Adipocyte (in vitro differentiated cells): ENCODE results near the gene ACTN4.

Experiments used
- DNase-seq: peaks from one replicate; pipeline ENCODE4 v3.0.0-alpha.2; 2015; ENCODE audit warnings: low read depth
- H3K27me3 ChIP-seq: replicated peaks from 2 replicates; pipeline ENCODE4 v1.7.0; 2013; ENCODE audit warnings: mild to moderate bottlenecking, low read length, moderate library complexity; ENCODE audit not compliant: control insufficient read depth, insufficient read depth
- H3K36me3 ChIP-seq: 2 replicates; pipeline ENCODE4 v1.7.0; 2013; ENCODE audit warnings: low read length, mild to moderate bottlenecking, moderate library complexity; ENCODE audit not compliant: control insufficient read depth, insufficient read depth, severe bottlenecking
- H3K4me1 ChIP-seq: 2 replicates; pipeline ENCODE4 v1.7.0; 2013; ENCODE audit warnings: mild to moderate bottlenecking, low read length, moderate library complexity; ENCODE audit not compliant: control insufficient read depth, insufficient read depth
- H3K4me3 ChIP-seq: 2 replicates; pipeline ENCODE4 v1.7.0; 2013; ENCODE audit warnings: mild to moderate bottlenecking, low read length, moderate library complexity
- H3K9ac ChIP-seq: 2 replicates; pipeline ENCODE4 v1.7.0; 2013; ENCODE audit warnings: mild to moderate bottlenecking, low read length, moderate library complexity
- H3K9me3 ChIP-seq: 2 replicates; pipeline ENCODE4 v1.7.0; 2013; ENCODE audit warnings: mild to moderate bottlenecking, low read length, moderate library complexity; ENCODE audit not compliant: control insufficient read depth

Gene ACTN4

DNA sequence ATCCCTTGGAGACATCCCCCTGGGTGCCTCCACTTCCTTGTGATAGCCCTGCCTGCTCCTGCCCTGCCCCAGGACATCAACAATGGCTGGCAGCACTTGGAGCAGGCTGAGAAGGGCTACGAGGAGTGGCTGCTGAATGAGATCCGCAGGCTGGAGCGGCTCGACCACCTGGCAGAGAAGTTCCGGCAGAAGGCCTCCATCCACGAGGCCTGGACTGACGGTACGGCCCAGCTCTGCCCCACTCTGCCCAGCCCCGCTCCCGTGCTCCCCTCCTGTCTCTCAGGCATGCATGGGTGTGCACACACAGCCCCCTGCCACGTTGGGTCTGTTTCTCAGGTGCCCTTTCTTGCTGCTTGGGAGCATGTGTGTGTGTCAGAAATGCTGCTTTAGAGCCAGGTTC lies 70.4 kb downstream of the ACTN4 start:
- Histone ChIP-seq H3K9ac (no peak overlapping the region), H3K4me3 (no peak overlapping the region), H3K27me3 (no peaks in the 10 kb centered on the region), H3K36me3 (peaks cover 85% of the 10 kb centered on the region), H3K4me1 (peaks cover 15% of the 10 kb centered on the region), H3K9me3 (no peaks in the 10 kb centered on the region)
- no peak for DNase-seq

DNA sequence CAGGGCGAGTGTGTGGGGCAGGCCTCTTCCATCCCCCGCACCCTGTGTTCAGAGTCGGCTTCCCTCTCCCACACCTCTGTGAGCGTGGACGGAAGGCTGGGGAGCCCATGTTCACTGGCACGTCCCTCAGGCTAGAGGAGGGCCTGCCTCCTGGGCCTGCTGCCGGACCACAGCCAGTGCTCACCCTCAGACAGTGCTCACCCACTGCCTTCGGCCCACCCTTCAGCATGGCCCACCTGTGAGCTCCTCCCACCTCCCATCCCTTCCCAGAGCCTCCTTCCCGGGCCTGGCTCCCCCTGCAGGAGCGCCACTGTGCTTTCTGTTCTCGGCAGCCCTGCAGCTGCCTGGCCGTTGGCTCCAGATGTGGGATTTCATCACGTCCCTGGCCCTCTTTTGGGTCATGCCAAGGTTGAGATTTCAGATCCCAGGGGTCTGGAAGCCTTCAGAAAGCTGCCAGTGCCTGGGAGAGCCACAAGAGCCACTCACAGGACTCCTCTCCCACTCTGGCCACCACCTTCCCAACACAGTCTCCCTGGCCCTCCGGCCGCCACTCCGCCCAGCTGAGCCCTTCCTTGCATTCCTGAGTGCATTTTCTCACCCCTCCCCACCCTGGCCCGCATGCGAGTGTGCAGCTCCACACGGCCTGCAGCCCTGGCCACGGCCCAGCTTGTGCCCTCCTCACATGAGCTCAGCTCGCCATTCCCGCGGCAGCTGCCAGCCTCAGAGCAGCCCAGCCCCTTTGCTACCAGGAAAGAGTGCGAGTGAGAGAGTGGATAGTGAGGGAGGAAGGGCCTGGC lies 71.5 kb downstream of the ACTN4 start:
- no peak overlapping the region for H3K4me3 ChIP-seq
- H3K9me3 ChIP-seq, result no peaks in the 10 kb centered on the region
- no peak overlapping the region for H3K9ac ChIP-seq
- H3K4me1 ChIP-seq, result peaks cover 6% of the 10 kb centered on the region
- no peaks in the 10 kb centered on the region for H3K27me3 ChIP-seq
- peak; percentile 56 for DNase-seq
- H3K36me3 ChIP-seq, result peaks cover 91% of the 10 kb centered on the region

DNA sequence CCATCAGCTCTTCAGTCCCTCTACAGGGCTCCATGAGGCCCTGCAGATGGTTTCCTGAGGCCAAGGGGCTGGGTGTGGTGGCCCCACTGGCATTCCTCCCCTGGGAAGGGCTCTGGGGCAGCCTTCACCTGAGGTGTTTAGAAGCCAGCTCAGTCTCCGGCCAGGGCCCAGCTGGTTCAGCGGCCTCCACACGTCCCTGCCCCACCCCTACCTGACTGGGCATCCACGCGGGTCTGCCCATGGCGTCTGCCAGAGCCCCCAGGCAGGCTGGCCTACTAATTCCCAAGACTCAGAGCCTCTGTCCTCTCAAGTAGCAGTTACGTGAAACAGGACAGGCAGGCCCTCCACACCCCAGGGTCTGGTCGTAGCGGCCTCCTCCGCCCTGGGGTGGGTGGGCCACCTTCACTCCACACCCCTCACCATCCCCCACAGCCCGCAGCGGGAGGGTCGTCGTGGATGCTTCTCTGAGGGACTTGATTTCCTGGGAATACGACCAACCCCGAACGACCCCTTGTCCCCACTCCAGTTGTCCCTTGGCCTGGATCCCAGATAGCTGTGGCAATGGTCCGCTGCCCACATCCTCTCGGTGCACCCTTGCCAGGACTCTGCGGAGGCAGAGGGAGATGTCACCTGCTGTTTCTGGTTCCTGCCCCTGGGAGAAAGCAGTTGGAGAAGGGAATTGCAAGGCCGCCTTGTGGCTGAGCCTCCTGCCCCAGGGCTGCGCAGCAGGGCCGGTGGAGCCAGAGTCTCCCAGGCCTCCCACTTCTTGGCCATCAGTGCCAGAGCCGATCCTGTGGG lies 72.5 kb downstream of the ACTN4 start:
- peaks cover 91% of the 10 kb centered on the region for H3K36me3 ChIP-seq
- no peaks in the 10 kb centered on the region for H3K9me3 ChIP-seq
- H3K9ac ChIP-seq, result no peak overlapping the region
- peaks cover 6% of the 10 kb centered on the region for H3K4me1 ChIP-seq
- no peak for DNase-seq
- no peaks in the 10 kb centered on the region for H3K27me3 ChIP-seq
- no peak overlapping the region for H3K4me3 ChIP-seq

DNA sequence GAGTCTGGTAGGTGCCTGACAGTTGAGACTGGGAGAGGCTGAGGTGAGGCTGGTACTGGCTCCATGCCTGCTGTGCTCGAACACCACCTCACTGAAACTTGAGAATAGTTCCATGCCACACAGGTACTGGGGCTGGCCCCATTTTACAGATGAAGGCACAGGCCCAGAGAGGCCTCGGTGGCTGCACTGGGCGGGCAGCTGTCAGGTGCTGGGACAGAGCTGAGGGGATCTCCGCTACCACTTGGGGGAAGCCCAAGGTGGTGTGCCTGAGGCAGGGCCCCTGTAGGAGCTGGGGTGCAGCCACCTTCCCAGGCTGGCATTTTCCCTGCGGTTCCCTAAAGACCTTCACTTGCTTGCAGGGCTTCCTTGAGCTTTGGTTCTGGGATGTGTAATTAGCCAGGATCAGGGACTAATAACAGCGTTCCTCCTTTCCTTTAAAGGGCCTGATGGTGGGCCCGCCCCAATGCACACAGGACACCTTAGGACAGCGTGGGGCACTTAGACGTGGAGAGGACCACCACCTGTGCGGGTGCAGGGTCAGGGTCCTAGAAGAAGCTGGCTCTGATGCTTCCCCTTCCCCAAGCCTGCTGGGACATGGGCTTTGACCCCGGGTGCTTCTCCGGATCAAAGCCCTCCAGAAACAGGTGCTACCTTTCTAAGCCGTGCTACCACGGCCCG lies 73.2 kb downstream of the ACTN4 start:
- Histone ChIP-seq H3K4me3 (no peak overlapping the region), H3K9me3 (no peaks in the 10 kb centered on the region), H3K27me3 (no peaks in the 10 kb centered on the region), H3K36me3 (peaks cover 94% of the 10 kb centered on the region), H3K4me1 (peaks cover 6% of the 10 kb centered on the region), H3K9ac (no peak overlapping the region)
- no peak for DNase-seq

DNA sequence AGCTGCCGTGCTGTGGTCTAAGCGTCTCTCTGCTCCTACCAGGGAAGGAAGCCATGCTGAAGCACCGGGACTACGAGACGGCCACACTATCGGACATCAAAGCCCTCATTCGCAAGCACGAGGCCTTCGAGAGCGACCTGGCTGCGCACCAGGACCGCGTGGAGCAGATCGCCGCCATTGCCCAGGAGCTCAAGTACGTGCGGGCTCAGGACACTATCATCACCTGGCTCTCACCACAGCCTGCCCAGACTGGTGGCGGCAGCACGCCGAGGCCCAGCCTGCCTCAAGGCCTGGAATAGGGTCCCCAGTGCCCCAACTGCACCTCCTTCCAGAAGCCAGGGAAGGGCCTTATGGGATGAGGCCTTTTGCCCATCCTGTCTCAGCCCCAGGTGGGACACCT lies 74.0 kb downstream of the ACTN4 start:
- Histone ChIP-seq H3K36me3 (peaks cover 95% of the 10 kb centered on the region), H3K9ac (no peak overlapping the region), H3K4me3 (no peak overlapping the region), H3K4me1 (peaks cover 6% of the 10 kb centered on the region), H3K27me3 (no peaks in the 10 kb centered on the region), H3K9me3 (no peaks in the 10 kb centered on the region)
- DNase-seq, result no peak

DNA sequence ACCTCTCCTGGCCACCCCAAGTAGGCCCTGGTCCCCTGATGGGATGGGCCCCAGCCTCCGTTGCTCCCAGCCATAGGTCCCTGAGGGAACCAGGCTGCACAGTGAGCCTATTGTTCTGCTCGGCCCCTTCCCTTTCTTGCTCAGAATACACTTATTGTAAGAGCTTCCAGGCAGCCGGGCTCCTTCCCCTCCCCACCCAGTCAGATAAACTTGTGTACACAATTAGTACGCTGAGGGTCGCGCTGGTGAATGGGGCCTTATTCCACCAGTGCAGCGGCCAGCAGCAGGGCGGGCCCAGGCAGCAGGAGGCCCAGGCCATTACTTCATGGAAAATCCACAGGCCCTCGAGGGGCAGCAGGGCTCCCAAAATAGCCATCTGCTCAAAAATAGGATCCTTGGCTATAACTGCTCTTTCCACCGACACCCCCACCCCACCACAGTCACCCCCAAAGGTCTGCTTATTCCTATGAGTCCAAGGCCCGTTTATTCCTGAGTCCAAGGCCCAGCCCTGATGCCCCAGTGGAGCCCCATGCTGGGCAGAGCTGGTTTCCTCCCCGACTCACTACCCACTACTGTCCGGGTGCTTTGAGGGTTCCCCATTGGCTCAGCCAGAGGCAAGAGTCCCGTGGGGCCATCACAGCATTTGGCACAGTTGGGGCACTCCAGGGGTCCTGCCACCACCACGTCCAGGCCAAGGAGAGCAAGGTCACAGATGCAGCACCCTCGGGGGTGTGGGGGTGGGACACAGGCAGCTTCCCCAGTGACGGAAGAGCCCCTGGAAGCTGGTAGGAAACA lies 74.7 kb downstream of the ACTN4 start:
- Histone ChIP-seq H3K4me1 (peaks cover 6% of the 10 kb centered on the region), H3K36me3 (peaks cover 95% of the 10 kb centered on the region), H3K27me3 (no peaks in the 10 kb centered on the region), H3K9me3 (no peaks in the 10 kb centered on the region), H3K9ac (no peak overlapping the region), H3K4me3 (no peak overlapping the region)
- no peak for DNase-seq

DNA sequence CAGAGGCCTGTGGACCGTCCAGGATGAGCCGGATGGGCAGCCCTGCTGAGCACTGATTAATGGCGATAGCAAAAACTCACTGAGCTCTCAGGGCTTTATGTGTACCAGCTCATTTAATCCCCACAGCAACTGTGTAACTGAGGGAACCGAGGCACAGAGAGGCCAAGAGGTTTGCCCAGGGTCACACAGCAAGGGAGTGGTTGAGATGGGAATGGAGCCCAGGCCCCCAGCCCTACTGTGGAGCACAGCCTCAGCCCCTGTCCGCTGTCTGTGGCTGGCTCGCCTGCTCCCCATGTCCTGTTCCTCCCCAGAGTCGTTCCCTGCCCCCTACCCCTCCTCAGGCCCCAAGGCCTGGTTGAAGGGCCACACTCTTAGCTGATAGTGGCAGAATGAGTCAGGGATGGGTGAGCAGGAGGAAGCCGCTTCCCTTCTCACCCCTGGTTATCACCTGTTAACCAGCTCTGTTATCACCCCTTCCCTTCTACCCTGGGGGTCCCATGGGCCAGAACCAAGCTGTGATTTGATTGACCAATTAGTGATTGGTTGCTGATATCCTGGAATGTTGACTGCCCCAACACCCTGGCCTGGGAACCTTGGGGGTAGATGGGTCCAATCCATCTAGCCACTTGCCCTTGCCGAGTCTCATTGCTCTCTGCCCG lies 75.6 kb downstream of the ACTN4 start:
- Histone ChIP-seq H3K36me3 (peaks cover 95% of the 10 kb centered on the region), H3K9ac (no peak overlapping the region), H3K4me3 (no peak overlapping the region), H3K4me1 (peaks cover 6% of the 10 kb centered on the region), H3K9me3 (no peaks in the 10 kb centered on the region), H3K27me3 (no peaks in the 10 kb centered on the region)
- no peak for DNase-seq

DNA sequence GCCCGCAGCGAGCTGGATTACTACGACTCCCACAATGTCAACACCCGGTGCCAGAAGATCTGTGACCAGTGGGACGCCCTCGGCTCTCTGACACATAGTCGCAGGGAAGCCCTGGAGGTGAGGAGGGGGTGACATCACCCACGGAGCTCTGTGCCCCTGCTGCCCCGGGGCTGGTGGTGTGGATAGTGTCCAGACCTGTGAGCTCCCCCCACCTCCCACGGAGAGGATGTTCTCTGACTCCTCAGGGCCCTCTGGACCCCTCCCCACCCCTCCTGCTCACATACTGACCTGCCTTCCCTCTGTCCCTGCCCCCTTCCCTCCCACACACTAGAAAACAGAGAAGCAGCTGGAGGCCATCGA lies 76.1 kb downstream of the ACTN4 start:
- no peak for DNase-seq
- Histone ChIP-seq H3K4me1 (peaks cover 6% of the 10 kb centered on the region), H3K4me3 (no peak overlapping the region), H3K36me3 (peaks cover 93% of the 10 kb centered on the region), H3K27me3 (no peaks in the 10 kb centered on the region), H3K9me3 (no peaks in the 10 kb centered on the region), H3K9ac (no peak overlapping the region)

DNA sequence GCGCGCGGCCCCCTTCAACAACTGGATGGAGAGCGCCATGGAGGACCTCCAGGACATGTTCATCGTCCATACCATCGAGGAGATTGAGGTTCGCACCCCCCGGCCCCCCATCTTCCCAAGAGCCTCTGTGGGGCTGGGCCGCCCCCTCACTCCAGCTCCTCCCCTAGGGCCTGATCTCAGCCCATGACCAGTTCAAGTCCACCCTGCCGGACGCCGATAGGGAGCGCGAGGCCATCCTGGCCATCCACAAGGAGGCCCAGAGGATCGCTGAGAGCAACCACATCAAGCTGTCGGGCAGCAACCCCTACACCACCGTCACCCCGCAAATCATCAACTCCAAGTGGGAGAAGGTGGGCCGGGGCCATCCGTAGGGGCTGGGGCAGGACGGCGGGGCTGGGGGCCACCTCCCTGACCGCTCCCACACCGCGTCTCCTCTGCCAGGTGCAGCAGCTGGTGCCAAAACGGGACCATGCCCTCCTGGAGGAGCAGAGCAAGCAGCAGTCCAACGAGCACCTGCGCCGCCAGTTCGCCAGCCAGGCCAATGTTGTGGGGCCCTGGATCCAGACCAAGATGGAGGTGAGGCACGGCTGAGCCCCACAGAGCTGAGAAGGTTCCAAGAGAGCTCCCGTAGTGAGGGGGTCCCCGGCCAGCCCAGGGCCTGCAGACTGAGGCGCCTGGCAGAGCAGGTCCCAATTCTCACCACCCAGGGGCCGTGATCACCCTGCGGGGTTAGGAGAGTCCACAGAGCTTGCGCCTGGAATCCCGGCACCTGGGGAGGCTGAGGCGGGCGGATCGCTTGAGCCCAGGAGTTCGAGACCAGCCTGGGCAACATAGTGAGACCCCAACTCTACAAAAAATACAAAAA lies 76.8 kb downstream of the ACTN4 start:
- no peak for DNase-seq
- H3K4me3 ChIP-seq, result no peak overlapping the region
- peaks cover 95% of the 10 kb centered on the region for H3K36me3 ChIP-seq
- H3K9me3 ChIP-seq, result no peaks in the 10 kb centered on the region
- H3K9ac ChIP-seq, result no peak overlapping the region
- no peaks in the 10 kb centered on the region for H3K27me3 ChIP-seq
- peaks cover 3% of the 10 kb centered on the region for H3K4me1 ChIP-seq
